OCI-M1 (cell line): ENCODE results near the gene CCDC183.
"Not testable (repeated sequence)": the region's sequence is repeated elsewhere in the genome, so short reads cannot be mapped to it uniquely, and the experiment has no call there.

ENCODE experiments used
- DNase-seq: peaks from one replicate; lab custom pipeline; 2025; lab: John Stamatoyannopoulos, UW

CCDC183 gene

DNA sequence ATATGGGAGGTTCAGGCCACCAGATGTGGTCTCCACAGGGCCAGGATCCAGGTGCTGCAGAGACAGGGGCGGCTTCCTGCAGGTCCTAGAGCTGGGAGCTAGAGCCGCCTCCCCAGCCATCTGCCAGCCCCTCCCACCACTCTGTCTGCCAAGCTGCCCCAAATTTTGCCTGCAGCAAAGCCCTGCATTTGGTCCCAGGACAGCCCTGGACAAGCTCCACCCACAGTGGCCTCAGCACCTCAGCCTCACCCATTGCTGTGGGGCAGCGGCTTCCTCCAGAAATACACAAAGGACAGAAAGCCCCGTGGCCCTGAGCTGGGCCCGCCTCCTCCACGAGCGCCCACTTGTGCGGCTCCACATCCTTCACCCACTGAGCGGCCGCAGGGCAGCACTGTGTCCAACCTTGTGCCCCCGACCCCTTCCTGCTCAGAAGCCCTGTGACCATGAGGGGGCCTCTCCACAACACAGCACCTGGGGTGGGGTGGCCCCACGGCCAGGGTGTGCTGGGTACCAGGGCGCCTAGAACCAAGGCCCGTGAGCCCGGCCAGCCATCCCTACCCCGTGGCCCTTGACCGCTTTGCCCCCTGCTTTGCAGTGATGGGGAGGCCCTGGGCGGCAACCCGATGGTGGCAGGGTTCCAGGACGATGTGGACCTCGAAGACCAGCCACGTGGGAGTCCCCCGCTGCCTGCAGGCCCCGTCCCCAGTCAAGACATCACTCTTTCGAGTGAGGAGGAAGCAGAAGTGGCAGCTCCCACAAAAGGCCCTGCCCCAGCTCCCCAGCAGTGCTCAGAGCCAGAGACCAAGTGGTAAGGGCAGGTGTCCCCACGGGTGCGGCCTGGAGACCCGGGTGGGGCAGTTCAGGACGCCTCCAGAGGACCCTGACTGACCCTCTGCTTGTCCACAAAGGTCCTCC lies 42.4 kb downstream of the CCDC183 start:
- no peak for DNase-seq

DNA sequence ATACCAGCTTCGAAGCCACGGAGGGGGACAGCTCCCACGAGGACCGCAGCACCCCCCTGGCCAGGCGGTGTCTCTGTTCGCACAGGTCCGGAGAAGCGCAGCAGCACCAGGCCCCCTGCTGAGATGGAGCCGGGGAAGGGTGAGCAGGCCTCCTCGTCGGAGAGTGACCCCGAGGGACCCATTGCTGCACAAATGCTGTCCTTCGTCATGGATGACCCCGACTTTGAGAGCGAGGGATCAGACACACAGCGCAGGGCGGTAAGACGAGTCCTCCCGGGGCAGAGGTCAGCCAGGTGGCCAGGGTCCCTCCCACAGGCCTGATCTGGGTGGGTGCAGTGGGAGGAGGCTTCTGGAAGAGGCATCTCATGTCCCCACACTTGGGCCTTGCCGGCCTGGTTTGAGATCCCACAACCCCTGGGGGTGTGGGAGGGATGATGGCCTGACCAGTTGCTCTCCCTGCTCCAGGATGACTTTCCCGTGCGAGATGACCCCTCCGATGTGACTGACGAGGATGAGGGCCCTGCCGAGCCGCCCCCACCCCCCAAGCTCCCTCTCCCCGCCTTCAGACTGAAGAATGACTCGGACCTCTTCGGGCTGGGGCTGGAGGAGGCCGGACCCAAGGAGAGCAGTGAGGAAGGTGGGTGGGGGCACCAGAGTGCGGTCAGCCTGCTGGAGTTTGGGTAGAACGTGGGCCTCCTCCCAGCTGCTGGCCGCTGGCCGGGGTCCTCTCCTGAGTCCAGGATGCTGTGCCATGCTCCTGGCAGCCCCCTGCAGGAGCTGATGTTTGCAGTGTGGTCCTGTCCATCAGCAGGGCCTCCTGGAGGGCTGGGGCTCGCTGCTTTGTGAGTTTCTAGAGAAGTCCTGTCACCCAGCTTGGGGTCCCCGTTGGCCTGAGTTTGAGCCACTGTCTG lies 43.3 kb downstream of the CCDC183 start:
- no peak for DNase-seq

DNA sequence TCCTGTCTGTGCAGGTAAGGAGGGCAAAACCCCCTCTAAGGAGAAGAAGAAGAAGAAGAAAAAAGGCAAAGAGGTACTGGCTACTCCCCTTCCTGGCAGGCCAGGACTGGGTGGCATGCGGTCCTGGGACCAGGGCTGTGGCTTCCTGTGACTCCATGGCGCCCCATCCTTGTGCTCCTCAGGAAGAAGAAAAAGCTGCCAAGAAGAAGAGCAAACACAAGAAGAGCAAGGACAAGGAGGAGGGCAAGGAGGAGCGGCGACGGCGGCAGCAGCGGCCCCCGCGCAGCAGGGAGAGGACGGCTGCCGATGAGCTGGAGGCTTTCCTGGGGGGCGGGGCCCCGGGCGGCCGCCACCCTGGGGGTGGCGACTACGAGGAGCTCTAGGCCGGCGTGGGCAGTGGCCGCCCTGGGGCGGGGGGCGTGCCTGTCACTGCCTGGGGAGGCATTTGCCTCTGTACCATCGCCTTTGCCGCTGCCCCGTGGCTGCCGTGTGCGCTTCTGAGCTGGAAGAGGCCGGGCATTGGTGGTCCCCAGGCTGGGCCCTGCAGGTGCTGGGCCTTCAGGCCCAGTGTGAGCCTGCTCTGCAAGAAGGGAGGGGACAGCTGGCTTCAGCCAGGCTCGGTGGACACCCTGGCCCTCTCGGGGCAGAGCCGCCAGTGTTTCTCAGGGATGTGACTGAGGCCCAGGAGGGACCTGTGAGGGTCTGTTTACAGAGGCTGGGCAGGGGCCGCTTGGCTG lies 44.2 kb downstream of the CCDC183 start:
- DNase-seq = no peak

DNA sequence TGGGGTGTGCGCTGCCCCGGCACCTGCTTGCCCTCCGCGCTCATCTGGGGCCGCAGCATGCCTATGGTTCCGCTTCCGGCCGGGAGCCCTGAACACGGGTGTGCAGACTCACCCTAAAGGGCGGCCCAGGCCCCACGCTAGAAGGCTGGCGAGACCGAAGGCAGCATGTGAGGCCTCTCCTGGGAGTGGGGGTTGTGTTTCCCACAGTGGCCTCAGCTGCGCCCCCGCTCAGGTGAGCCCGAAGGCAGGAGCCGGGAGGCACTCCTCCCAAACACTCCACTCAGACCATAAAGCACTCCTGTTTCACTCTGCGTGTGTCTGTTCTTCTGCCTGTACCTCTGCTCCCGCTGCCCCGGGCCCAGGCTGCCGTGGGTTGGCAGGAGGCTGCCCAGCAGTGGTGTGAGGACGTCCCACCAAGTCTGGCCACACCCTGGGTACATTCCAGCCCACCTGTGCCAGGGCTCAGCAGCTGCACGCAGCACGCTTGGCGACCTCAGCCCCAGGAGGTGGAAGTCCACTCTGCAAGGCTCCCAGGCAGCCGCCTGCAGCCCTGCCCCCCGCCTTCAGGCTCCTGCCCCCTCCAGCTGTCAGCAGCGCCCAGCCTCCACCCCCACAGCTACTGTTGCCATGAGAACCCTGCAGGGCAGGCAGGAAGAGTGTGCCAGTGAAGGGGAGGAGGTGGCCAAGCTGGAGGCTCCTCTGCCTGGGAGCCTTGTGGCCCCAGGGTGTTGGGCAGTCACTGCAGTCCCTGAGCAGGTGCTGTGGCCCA lies 44.9 kb downstream of the CCDC183 start:
- DNase-seq = peak; percentile 47

DNA sequence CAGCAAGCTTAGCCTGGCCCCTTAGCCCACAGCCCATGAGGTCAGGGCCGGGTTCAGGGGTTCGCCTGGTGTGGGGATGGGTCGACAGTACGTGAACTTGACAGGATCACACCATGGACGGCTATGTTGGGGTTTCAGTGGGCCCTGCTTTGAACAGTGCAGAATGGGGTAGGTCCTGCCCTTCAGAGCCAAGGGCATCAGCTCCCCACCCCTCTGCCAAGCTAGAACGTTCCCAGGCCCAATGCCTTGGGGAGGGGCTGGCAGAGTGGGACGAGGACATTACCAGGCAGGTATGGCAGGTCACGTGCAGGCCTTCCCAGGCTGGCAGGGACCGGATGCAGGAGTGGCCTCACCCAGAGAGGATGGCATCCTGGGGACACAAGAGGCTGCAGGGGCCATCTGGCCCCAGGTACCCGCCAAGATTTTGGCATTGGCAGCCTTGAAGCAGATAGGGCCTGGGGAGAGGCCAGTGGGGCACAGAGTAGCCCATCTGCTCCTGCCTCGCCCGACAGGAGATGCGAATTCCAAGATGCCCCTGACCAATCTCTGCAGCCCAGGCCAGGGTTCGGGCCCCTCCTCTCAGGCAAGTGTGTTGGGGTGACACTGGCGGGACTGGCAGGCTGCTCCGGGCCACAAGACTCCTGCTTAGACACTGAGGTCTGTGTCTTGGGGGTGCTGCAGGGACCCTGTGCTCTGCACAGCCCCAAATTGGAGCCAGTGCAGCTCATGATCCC lies 45.7 kb downstream of the CCDC183 start:
- DNase-seq = not testable (repeated sequence)

DNA sequence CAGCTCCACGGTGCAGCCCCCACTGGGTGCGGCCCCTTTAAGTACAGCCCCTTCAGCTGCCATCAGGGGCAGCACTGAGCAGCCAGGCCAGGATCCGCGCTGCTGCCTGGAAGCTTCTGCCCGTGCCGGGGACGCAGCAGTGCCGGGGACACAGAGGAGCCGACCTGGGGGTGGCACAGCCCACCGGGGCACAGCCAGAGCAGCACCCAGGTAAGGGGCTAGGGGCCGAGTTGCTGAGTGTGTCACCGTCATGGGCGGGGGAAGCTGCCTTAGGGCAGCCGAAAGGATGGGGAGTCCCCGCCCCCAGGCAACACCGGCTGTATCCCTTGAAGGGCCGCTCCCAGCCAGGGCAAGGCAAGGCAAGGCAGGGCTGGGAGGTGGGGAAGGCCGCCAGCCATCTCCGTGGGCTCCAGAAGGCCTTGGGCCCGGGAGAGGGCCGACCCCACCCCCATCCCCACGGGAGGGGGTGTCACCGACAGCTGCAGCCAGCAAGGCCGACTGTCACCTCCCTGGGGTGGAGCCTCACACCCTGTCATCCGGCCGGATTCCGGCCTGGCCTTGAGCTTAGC lies 46.3 kb downstream of the CCDC183 start, which contains the start of gene AJM1:
Gene AJM1 (plus strand): TSS at position 99 of the 569 bp plus-strand sequence. CDS start 1,937 bp downstream, outside the sequence.
- peak; percentile 88 for DNase-seq

DNA sequence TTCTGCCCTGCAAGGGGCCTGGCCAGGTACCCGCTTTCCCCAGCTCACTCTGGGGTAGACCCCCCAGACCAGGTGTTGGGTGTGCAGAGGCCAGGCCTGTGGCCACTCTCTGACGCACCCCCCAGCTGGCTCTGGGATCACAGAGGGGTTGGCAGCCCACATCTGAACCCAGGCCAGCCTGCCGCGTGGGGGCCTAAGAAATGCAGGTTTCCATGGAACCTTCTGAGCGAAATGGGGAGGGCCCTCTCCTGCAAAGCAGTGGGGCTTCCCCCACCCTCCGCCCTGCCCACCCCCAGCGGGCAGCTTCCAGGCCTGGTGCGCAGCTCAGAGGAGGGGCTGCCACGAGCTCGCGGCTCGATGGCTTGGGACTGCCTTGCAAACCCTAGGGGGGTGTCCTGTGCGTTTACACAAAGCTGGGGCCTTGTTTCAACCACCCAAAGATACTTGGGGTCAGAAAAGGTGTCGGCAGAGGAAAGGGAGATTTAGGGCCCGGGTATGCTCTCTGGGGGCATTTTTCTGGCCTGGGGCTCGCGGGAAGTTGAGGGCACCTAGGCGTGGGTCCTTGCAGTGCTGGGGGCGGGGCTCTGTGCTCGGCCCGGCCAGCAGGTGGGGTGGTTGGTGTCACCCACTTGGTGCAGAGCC lies 47.1 kb downstream of the CCDC183 start:
- not testable (repeated sequence) for DNase-seq

DNA sequence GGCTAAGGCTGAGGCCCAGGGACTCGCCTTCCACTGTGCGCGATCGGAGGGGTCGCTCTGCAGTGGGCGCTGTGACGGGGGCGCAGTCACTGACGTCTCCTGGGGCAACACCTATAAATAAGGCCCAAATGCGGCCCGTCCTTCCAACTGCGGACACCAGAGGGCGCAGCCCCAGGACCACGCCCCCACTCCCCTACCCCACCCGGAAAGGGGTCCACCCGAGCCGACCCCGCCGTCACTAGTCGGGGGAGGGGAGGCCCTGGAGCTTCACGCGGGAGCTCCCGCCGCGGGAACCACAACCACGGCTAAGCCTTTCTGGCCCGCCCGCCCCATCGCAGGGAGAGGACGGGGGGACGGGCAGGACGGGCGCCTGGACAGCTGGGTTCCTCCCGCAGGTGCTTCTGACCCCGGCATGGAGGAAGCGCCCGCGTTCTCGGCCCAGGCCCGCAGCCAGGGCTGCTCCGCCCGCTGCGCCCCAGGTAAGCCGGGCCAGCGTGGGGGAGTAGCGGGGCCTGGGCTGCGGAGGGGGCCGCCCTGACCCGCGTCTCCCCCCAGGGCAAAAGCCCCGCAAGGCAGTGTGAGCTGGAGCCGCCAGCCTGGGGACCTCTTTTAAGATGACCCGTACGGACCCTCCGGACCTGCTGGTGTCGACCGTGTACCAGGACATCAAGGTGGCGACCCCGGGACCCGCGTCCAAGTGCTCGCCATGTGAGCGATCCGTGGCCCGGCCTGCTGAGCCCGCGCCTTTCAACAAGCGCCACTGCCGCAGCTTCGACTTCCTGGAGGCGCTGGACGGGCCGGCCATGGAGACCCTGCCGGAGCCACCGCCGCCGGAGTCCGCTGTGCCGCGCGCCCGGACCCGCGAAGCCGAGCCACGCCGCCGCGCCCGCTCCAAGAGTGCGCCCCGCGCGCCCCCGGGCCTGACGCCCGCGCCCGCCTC lies 47.9 kb downstream of the CCDC183 start:
- DNase-seq = peak; percentile 55

DNA sequence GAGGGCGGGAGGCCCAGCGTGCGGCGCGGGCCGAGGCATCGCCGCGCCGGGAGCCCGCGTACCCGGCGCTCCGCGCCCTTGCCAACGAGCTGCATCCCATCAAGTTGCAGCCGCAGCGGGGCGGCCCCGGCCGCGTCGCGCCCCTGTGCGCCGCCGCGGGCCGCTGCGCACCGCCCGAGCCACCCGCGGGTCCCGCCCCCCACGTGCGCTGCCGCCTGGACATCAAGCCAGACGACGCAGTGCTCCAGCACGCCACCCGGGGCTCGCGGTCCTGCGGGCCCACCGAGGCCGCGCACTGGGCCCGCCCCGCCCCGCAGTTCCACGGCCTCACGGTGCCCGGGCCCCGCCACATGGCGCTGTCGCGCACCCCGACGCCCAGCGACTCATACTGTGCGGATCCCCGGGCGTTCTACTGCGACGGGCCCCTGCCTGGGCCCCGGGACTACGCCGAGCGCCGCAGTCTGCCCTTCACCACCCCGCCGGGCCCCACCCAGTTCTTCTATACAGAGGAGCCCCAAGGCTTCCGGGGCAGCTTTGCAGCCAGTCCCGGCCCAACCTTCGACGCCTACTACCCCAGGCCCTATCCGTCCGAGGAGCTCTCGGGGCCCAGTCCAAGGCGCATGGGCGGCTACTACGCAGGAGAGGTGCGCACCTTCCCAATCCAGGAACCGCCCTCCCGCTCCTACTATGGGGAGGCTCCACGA lies 48.8 kb downstream of the CCDC183 start:
- no peak for DNase-seq

DNA sequence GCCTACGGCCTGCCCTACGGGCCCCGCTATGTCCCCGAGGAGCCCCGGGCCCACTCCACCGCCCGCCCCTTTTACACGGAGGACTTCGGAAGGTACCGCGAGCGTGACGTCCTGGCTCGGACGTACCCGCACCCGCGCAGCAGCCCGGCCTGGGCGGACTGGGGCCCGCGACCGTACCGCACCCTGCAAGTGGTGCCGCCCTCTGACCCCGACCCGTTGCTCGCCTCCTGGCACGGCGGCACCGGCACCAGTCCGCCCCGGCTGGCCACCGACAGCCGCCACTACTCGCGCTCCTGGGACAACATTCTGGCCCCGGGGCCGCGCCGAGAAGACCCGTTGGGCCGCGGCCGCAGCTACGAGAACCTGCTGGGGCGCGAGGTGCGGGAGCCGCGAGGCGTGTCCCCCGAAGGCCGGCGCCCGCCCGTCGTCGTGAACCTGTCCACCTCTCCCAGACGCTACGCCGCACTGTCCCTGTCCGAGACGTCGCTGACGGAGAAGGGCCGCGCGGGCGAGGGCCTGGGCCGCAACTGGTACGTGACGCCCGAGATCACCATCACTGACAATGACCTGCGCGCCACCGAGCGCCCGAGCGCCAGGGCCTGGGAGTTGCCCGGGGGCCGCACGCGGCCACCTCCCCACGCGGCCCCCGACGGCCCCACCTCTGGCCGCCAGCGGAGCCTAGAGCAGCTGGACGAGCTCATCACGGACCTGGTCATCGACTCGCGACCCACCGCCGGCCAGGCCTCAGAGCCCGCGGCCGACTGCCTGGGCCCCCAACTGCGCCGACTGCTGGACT lies 49.5 kb downstream of the CCDC183 start:
- no peak for DNase-seq

DNA sequence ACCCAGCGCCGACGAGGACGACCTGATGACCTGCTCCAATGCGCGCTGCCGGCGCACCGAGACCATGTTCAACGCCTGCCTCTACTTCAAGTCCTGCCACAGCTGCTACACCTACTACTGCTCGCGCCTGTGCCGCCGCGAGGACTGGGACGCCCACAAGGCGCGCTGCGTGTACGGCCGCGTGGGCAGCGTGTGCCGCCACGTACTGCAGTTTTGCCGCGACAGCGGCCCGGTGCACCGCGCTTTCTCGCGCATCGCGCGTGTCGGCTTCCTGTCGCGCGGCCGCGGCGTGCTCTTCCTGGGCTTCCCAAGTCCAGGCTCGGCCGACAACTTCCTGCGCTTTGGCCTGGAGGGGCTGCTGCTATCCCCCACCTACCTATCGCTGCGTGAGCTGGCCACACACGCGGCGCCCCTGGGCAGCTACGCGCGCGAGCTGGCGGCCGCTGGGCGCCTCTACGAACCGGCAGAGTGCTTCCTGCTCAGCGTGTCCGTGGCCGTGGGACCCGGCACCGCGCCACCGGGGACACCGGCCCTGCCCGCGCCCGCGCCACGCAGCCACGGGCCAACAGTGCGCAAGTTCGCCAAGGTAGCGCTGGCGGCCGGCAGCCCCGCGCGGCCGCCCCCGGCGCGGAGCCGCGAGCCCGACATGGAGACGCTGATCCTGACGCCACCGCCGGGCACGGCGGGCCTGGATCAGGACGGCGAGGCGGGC lies 50.4 kb downstream of the CCDC183 start:
- no peak for DNase-seq

DNA sequence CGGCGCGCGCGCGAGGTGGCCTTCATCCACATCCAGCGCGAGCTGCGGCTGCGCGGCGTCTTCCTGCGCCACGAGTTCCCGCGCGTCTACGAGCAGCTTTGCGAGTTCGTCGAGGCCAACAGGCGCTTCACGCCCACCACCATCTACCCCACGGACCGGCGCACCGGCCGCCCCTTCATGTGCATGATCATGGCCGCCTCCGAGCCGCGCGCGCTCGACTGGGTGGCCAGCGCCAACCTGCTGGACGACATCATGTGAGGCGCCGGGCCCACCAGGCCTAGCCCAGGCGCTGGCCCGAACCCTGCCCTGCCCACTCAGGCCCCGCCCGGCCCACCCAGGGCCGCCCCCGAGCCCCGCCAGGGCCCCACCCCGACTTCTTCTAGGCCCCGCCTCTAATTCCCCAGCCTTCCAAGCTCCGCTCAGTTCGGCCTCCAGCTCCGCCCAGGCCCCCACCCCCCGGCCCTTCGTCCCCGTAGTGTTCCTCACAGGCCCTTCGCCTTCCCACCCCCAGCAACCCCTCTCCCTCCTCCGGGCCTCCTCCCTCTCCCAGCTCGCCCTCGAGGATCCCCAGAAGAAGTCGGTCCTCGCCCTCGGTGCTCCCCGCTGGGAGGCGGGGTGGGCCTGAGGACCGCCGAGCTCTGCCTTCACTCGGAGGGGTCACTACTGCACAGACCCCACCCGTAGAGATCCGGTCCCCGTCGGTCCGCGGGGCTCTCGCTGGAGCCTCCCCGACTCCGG lies 51.1 kb downstream of the CCDC183 start:
- peak; percentile 88 for DNase-seq

DNA sequence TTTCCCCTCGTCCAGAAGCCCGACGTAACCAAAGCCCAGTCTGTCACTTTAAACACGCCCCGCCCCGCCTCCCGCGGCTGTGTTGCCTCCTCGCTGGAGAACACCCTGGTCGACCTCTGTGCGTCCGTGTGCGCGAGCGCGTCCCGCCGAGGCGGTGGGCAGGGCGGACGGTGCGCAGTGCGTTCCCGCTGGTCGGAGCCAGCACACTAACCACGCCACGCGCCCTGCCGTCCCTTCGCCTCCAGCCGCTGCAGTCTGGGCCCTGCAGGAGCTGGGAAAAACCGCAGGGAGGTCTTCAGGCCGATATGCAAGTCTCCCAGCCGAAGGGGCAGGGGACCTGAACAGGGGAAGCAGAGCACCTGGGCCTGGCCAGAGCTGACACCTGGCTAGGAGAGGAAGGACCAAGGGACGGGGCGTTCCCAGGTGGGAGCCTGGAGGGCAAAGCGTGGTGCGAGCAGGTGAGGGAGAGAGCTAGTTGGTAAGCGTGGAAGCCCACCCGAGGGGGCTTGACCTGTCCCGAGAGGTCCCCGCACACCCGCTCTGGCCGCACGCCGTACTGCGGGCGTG lies 51.8 kb downstream of the CCDC183 start:
- DNase-seq = peak; percentile 94

DNA sequence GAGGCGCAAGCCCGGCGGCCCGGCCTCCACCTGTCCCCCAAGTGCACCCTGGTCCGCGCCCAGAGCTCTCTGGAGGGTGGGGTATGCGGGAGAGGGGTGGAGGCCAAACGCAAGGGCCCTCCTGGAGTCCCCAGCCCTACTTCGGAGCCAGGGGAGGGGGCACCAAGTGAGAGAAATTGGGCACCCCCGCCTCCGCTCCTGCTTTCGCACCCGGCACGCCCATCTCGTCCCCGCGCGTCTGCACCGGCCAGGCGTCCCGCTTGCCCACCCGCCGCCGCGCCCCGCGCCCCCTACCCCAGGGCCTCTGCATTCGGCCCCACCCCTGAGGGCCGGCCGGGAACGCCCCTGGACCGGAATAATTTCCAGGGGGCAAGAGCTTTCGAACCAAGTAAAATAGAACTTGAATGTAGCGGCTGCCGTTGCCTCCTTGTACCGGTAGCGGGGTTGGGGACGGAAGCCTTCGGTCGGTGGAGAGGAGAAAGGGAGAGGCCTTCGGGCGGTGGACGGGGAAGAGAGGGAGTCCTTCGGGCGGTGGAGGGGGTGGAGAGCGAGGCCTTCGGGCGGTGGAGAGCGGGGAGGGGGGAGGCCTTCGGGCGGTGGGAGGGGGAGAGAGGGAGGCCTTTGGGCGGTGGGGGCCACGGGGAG lies 52.4 kb downstream of the CCDC183 start:
- DNase-seq = peak; percentile 84
